ENCODE measurements around the gene BCAS3.

The BCAS3 gene

GRCh38 chr17:61396586-61397085 lies 719.0 kb downstream of the BCAS3 start:
- CTCF ChIA-PET = no interaction called here
- no peak for TF ChIP-seq FOXA1 (IDR thresholded peaks at IDR 0.05)
- TF ChIP-seq BHLHE40 (IDR thresholded peaks at IDR 0.05; ENCODE audit: borderline replicate concordance) = no peak
- TF ChIP-seq SP1 (IDR thresholded peaks at IDR 0.05) = no peak
- no peak for TF ChIP-seq NFRKB (IDR thresholded peaks at IDR 0.05)
- no peak for TF ChIP-seq ARNT (IDR thresholded peaks at IDR 0.05)
- no peak for TF ChIP-seq ZNF384 (IDR thresholded peaks at IDR 0.05)
- no peak for TF ChIP-seq SUZ12 (IDR thresholded peaks at IDR 0.05)
- TF ChIP-seq FOXM1 (IDR thresholded peaks at IDR 0.05; ENCODE audit: borderline replicate concordance) = no peak
- no peak for TF ChIP-seq L3MBTL2 (conservative IDR thresholded peaks at IDR 0.05)
- TF ChIP-seq FOXK2 (IDR thresholded peaks at IDR 0.05) = no peak
- TF ChIP-seq HDGF (IDR thresholded peaks at IDR 0.05; ENCODE audit: borderline replicate concordance) = no peak
- no peak for TF ChIP-seq CTBP1 (IDR thresholded peaks at IDR 0.05; ENCODE audit: borderline replicate concordance)
- TF ChIP-seq ELF4 (IDR thresholded peaks at IDR 0.05) = no peak
- TF ChIP-seq, protein P1, sequence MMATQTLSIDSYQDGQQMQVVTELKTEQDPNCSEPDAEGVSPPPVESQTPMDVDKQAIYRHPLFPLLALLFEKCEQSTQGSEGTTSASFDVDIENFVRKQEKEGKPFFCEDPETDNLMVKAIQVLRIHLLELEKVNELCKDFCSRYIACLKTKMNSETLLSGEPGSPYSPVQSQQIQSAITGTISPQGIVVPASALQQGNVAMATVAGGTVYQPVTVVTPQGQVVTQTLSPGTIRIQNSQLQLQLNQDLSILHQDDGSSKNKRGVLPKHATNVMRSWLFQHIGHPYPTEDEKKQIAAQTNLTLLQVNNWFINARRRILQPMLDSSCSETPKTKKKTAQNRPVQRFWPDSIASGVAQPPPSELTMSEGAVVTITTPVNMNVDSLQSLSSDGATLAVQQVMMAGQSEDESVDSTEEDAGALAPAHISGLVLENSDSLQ (IDR thresholded peaks at IDR 0.05) = no peak
- no peak for TF ChIP-seq LEF1 (IDR thresholded peaks at IDR 0.05; ENCODE audit: borderline replicate concordance)
- POLR2A ChIA-PET = no interaction called here
- no peak for DNase-seq (ENCODE audit: extremely low spot score)

DNA sequence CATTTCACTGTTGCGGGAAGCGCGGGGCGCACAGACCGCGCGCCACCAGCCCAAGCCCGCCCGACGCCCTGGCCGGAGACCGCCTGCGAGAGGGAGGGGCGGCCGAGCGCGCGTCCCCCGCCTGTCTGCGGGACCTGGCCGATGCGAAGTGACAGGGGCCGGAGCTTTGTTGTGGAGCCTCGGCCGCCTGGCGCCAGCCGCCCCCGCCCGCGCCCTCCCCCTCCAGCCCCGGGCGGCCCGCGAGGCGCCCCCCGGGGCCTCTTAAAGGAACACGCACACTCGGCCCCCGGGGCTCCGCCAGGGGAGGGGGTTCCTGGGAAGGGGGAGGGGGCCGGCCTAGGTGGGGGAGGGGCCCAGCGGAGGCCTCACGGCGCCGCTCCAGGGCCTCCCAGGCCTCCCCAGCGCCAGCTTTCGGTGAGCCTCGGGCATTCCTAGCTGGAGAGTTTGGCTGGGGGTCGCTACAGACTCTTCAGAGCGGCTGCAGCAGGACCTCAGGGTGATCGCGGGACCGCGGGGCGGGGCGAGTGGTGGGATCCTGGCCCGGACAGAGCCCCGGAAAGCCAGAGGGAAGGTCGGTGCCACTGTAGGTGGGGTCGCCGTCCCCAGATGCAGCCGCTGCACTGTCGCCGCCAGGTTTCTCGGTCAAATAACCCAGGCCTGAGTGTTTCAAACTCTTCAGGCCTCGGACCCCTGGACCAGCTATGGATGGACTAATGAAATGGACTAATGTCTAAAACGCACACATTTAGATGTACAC lies 719.6 kb downstream of the BCAS3 start:
- peak; percentile 51 for DNase-seq (ENCODE audit: extremely low spot score)
- TF ChIP-seq HDGF (IDR thresholded peaks at IDR 0.05; ENCODE audit: borderline replicate concordance) = no peak
- TF ChIP-seq, protein P1 (IDR thresholded peaks at IDR 0.05) = no peak
- TF ChIP-seq LEF1 (IDR thresholded peaks at IDR 0.05; ENCODE audit: borderline replicate concordance) = no peak
- TF ChIP-seq FOXM1 (IDR thresholded peaks at IDR 0.05; ENCODE audit: borderline replicate concordance) = 0 out of 2 replicates have a peak, but pooled peaks have one; percentile 16
- no peak for TF ChIP-seq ZNF384 (IDR thresholded peaks at IDR 0.05)
- POLR2A ChIA-PET = no interaction called here
- CTCF ChIA-PET = no interaction called here

GRCh38 chr17:61398721-61399130 lies 721.1 kb downstream of the BCAS3 start:
- POLR2A ChIA-PET = interaction anchor here (0.5 to 2.2 kb wide), 3 partner anchors 10 to 465 kb away, joined by 3 to 9 read pairs (median 9); partner anchors contain the start of gene BRIP1
- no peak for TF ChIP-seq FOXM1 (IDR thresholded peaks at IDR 0.05; ENCODE audit: borderline replicate concordance)
- no peak for TF ChIP-seq NFRKB (IDR thresholded peaks at IDR 0.05)
- TF ChIP-seq TARDBP (IDR thresholded peaks at IDR 0.05) = no peak
- TF ChIP-seq HDGF (IDR thresholded peaks at IDR 0.05; ENCODE audit: borderline replicate concordance) = no peak
- no peak for TF ChIP-seq LEF1 (IDR thresholded peaks at IDR 0.05; ENCODE audit: borderline replicate concordance)
- TF ChIP-seq BHLHE40 (IDR thresholded peaks at IDR 0.05; ENCODE audit: borderline replicate concordance) = no peak
- no peak for TF ChIP-seq ARNT (IDR thresholded peaks at IDR 0.05)
- no peak for TF ChIP-seq SUZ12 (IDR thresholded peaks at IDR 0.05)
- no peak for TF ChIP-seq L3MBTL2 (conservative IDR thresholded peaks at IDR 0.05)
- TF ChIP-seq FOXK2 (IDR thresholded peaks at IDR 0.05) = no peak
- no peak for TF ChIP-seq ELF4 (IDR thresholded peaks at IDR 0.05)
- TF ChIP-seq, protein P1 (IDR thresholded peaks at IDR 0.05) = no peak
- TF ChIP-seq SP1 (IDR thresholded peaks at IDR 0.05) = no peak
- no peak for TF ChIP-seq FOXA1 (IDR thresholded peaks at IDR 0.05)
- no peak for TF ChIP-seq CTBP1 (IDR thresholded peaks at IDR 0.05; ENCODE audit: borderline replicate concordance)
- no peak for TF ChIP-seq ZNF384 (IDR thresholded peaks at IDR 0.05)
- no peak for DNase-seq (ENCODE audit: extremely low spot score)
- CTCF ChIA-PET = interaction anchor here (0.9 to 1.2 kb wide), 2 partner anchors 13 to 681 kb away, joined by 3 read pairs; no protein-coding TSS in a partner anchor

- ChIA-PET CTCF (interaction anchor here (0.7 to 1.2 kb wide), 3 partner anchors 13 to 681 kb away, joined by 3 read pairs; no protein-coding TSS in a partner anchor), POLR2A (interaction anchor here (0.5 to 2.2 kb wide), 5 partner anchors 9 to 520 kb away, joined by 3 to 9 read pairs (median 5); partner anchors contain the start of gene BRIP1)
- TF ChIP-seq NFRKB (IDR thresholded peaks at IDR 0.05) (no peak), ARNT (IDR thresholded peaks at IDR 0.05) (no peak), HDGF (IDR thresholded peaks at IDR 0.05; ENCODE audit: borderline replicate concordance) (no peak), ELF4 (IDR thresholded peaks at IDR 0.05) (no peak), FOXM1 (IDR thresholded peaks at IDR 0.05; ENCODE audit: borderline replicate concordance) (peak; percentile 66), BHLHE40 (IDR thresholded peaks at IDR 0.05; ENCODE audit: borderline replicate concordance) (no peak), SUZ12 (IDR thresholded peaks at IDR 0.05) (no peak)
- TF ChIP-seq, protein P1 (IDR thresholded peaks at IDR 0.05) = peak; percentile 55; the same call in 1 of the 2 replicates
- peak; percentile 89 for DNase-seq (ENCODE audit: extremely low spot score)
Measured at GRCh38 chr17:61399131-61400065, 721.7 kb downstream of the BCAS3 start, which contains the start of gene TBX2. TSS of gene TBX2 (plus strand) at chr17:61399843. CDS start at chr17:61400177, 334 bp downstream.
